HG03060 (cell line): ENCODE measurements around the gene ZNF428.
"Not testable (repeated sequence)": the region's sequence is repeated elsewhere in the genome, so short reads cannot be mapped to it uniquely, and the experiment has no call there.

Experiments
- ATAC-seq: cut with Tn5 transposase; IDR thresholded peaks from one replicate; pipeline ENCODE4 v1.9.1; 2021; ENCODE audit warnings: low read depth, moderate number of reproducible peaks; ENCODE audit not compliant: unreplicated experiment

Gene ZNF428

GRCh38 chr19:43595605-43595998 is 23.8 kb downstream of the ZNF428 start:
- ATAC-seq = no peak

GRCh38 chr19:43594710-43595604 is 24.5 kb downstream of the ZNF428 start:
- no peak for ATAC-seq

GRCh38 chr19:43594081-43594697 is 25.2 kb downstream of the ZNF428 start:
- no peak for ATAC-seq

GRCh38 chr19:43592800-43593350 is 26.6 kb downstream of the ZNF428 start:
- ATAC-seq = no peak

GRCh38 chr19:43591904-43592772 is 27.3 kb downstream of the ZNF428 start:
- ATAC-seq = no peak

- no peak for ATAC-seq
Observed at GRCh38 chr19:43589678-43590077, 29.8 kb downstream of the ZNF428 start.

GRCh38 chr19:43589277-43589676 is 30.2 kb downstream of the ZNF428 start:
- ATAC-seq = no peak

- ATAC-seq = not testable (repeated sequence)
Observed at GRCh38 chr19:43587029-43587428, 32.4 kb downstream of the ZNF428 start.

GRCh38 chr19:43586346-43586745 is 33.1 kb downstream of the ZNF428 start:
- ATAC-seq = no peak

GRCh38 chr19:43584484-43584883 is 34.9 kb downstream of the ZNF428 start:
- no peak for ATAC-seq

- ATAC-seq = no peak
Observed at GRCh38 chr19:43582495-43582894, 36.9 kb downstream of the ZNF428 start.

GRCh38 chr19:43581467-43581866 is 38.0 kb downstream of the ZNF428 start:
- ATAC-seq = no peak

GRCh38 chr19:43578787-43579186 is 40.6 kb downstream of the ZNF428 start:
- ATAC-seq = no peak

GRCh38 chr19:43575955-43576878 is 43.2 kb downstream of the ZNF428 start:
- ATAC-seq = no peak

GRCh38 chr19:43575156-43575950 is 44.1 kb downstream of the ZNF428 start, which contains the start of the genes PINLYP and XRCC1:
TSS of gene PINLYP (plus strand) at chr19:43575801. CDS start at chr19:43577192, 1,391 bp downstream.
TSS of gene XRCC1 (minus strand) at chr19:43575527. CDS start at chr19:43575458, 69 bp downstream.
- ATAC-seq = peak; percentile 91

GRCh38 chr19:43574424-43575155 is 44.8 kb downstream of the ZNF428 start:
- no peak for ATAC-seq

- ATAC-seq = no peak
Observed at GRCh38 chr19:43572171-43572588, 47.2 kb downstream of the ZNF428 start.
